PC-3 (cell line): ENCODE results near the gene ELP5. TPM values are rescaled to one million over a fixed set of nuclear protein-coding genes. Genes with fewer than 3 reads are reported as not detected.
A peak's percentile ranks its signal among the peaks of the same experiment; 100 is the strongest.

Experiments
- ATAC-seq: fragments of 200-7000 bp; cut with Tn5 transposase; 2 replicates; pipeline ENCODE4 v1.9.1; 2020; ENCODE audit warnings: mild to moderate bottlenecking, moderate library complexity
- BruUV-seq: library from RNA; stranded (reverse); fragments of 400-500 nt; replicated peaks from 2 replicates; lab custom pipeline; 2021; lab: Mats Ljungman, UMichigan
- CTCF ChIA-PET: fragments of 300-600 bp; sonication (Branson Sonifier 250); formaldehyde crosslinking; loops from one replicate; lab custom pipeline; 2022; ENCODE audit warnings: antibody characterized with exemption; lab: Charles Lee
- POLR2A ChIA-PET: fragments of 300-600 bp; sonication (Branson Sonifier 250); formaldehyde crosslinking; loops from one replicate; lab custom pipeline; 2022; ENCODE audit warnings: antibody characterized with exemption; ENCODE audit not compliant: unreplicated experiment; lab: Charles Lee
- DNase-seq: peaks from one replicate; pipeline ENCODE4 v3.0.0-alpha.2; 2015
- H2AFZ ChIP-seq: fragments of 300-600 bp; sonication (generic); 2 replicates; pipeline ENCODE4 v1.6.0; 2016; ENCODE audit warnings: antibody characterized with exemption, low read length
- H3F3A ChIP-seq: fragments of 300-600 bp; sonication (generic); one replicate; pipeline ENCODE4 v1.6.0; 2017; ENCODE audit warnings: antibody characterized with exemption, low read length, control low read depth, mild to moderate bottlenecking; ENCODE audit not compliant: unreplicated experiment
- H3K27ac ChIP-seq: fragments of 300-600 bp; sonication (generic); 2 replicates; pipeline ENCODE4 v1.5.1; 2016; ENCODE audit warnings: mild to moderate bottlenecking, low read length
- H3K27me3 ChIP-seq: fragments of 300-600 bp; sonication (generic); 2 replicates; pipeline ENCODE4 v1.6.1; 2016; ENCODE audit warnings: low read length, mixed read lengths
- H3K36me3 ChIP-seq: fragments of 300-600 bp; sonication (generic); 2 replicates; pipeline ENCODE4 v1.6.1; 2016; ENCODE audit warnings: low read depth, mixed run types, low read length, mixed read lengths
- H3K4me1 ChIP-seq: fragments of 300-600 bp; sonication (generic); 2 replicates; pipeline ENCODE4 v1.5.1; 2016; ENCODE audit warnings: low read length; ENCODE audit not compliant: insufficient read depth
- H3K4me2 ChIP-seq: fragments of 300-600 bp; sonication (generic); 2 replicates; pipeline ENCODE4 v1.6.0; 2016; ENCODE audit warnings: low read length
- H3K4me3 ChIP-seq: fragments of 300-600 bp; sonication (generic); 2 replicates; pipeline ENCODE4 v1.5.1; 2016; ENCODE audit warnings: mild to moderate bottlenecking, low read length, mixed read lengths
- H3K79me2 ChIP-seq: fragments of 300-600 bp; sonication (generic); 2 replicates; pipeline ENCODE4 v1.6.1; 2017; ENCODE audit warnings: low read length, mixed read lengths
- H3K9ac ChIP-seq: fragments of 300-600 bp; sonication (generic); 2 replicates; pipeline ENCODE4 v1.6.0; 2016; ENCODE audit warnings: mild to moderate bottlenecking, low read length
- H3K9me2 ChIP-seq: fragments of 300-600 bp; sonication (generic); replicated peaks from 2 replicates; pipeline ENCODE4 v1.6.1; 2016; ENCODE audit warnings: mixed run types, low read length, mixed read lengths
- H3K9me3 ChIP-seq: fragments of 300-600 bp; sonication (generic); 2 replicates; pipeline ENCODE4 v1.6.1; 2016; ENCODE audit warnings: low read length, mixed read lengths
- H4K20me1 ChIP-seq: fragments of 300-600 bp; sonication (generic); 2 replicates; pipeline ENCODE4 v1.6.1; 2016; ENCODE audit warnings: low read length, mixed read lengths
- CTCF ChIP-seq: fragments of 300-600 bp; sonication (generic); conservative IDR thresholded peaks from 2 replicates; pipeline ENCODE4 v1.5.1; 2017; ENCODE audit warnings: antibody characterized with exemption, low read depth, mild to moderate bottlenecking, low read length
- EZH2 ChIP-seq: fragments of 300-600 bp; sonication (generic); IDR thresholded peaks from one replicate; pipeline ENCODE4 v1.6.1; 2017; ENCODE audit warnings: antibody characterized with exemption, mild to moderate bottlenecking, low read length; ENCODE audit not compliant: unreplicated experiment
- EZH2phosphoT487 ChIP-seq: fragments of 300-600 bp; sonication (generic); IDR thresholded peaks from 2 replicates; pipeline ENCODE4 v1.6.1; 2018; ENCODE audit warnings: mild to moderate bottlenecking, antibody characterized with exemption, low read length, borderline replicate concordance
- intact Hi-C: fragments of 100-400 bp; cut with micrococcal nuclease; formaldehyde crosslinking; loops from 2 replicates; pipeline ENCODE4 v1.9.0; 2023
- total RNA-seq: library from RNA; depleted of rRNA; stranded (reverse); fragments of >200 nt; gene quantifications from 2 replicates; pipeline ENCODE4 v1.2.3, GENCODE V29; 2014

ELP5 gene
- total RNA-seq, 1 experiment from 2014 or later: 67.5 TPM

GRCh38 chr17:7236808-7237207 lies 15.2 kb upstream of the ELP5 start:
- peaks cover 8% of the 10 kb centered on the region; the same call in 1 of the 2 replicates for H4K20me1 ChIP-seq
- H3K9me3 ChIP-seq: no peaks in the 10 kb centered on the region
- no peak for ATAC-seq
- H3K4me1 ChIP-seq: peaks cover 49% of the 10 kb centered on the region
- H3K9me2 ChIP-seq: no peaks in the 10 kb centered on the region
- H2AFZ ChIP-seq: no peak overlapping the region
- no TSS peak for BruUV-seq
- ChIA-PET CTCF (no interaction called here), POLR2A (no interaction called here)
- TF ChIP-seq EZH2 (no peak), CTCF (no peak), EZH2phosphoT487 (no peak)
- peaks cover 8% of the 10 kb centered on the region for H3F3A ChIP-seq
- no peak for DNase-seq
- no peak overlapping the region for H3K27ac ChIP-seq
- peaks cover 13% of the 10 kb centered on the region; the same call in 1 of the 2 replicates for H3K36me3 ChIP-seq
- H3K9ac ChIP-seq: peak overlapping the region; percentile 89
- intact Hi-C loops: no loop called here
- H3K79me2 ChIP-seq: peaks cover 75% of the 10 kb centered on the region
- H3K4me3 ChIP-seq: peak overlapping the region; percentile 96; the same call in 1 of the 2 replicates
- peak overlapping the region; percentile 81 for H3K4me2 ChIP-seq
- no peaks in the 10 kb centered on the region for H3K27me3 ChIP-seq

GRCh38 chr17:7237266-7237760 lies 14.7 kb upstream of the ELP5 start:
- peak overlapping the region; percentile 69 for H3K27ac ChIP-seq

More at GRCh38 chr17:7237266-7237760, 14.7 kb upstream of the ELP5 start:
- no peak for ATAC-seq
- ChIA-PET POLR2A (no interaction called here), CTCF (no interaction called here)
- Histone ChIP-seq H3K36me3 (peaks cover 13% of the 10 kb centered on the region; the same call in 1 of the 2 replicates), H3K4me3 (peak overlapping the region; percentile 96), H3K79me2 (peaks cover 73% of the 10 kb centered on the region), H3K9ac (peak overlapping the region; percentile 89), H3F3A (peaks cover 8% of the 10 kb centered on the region), H3K9me3 (no peaks in the 10 kb centered on the region), H2AFZ (0 out of 2 replicates have a peak overlapping the region, but pooled peaks have one; percentile 59), H3K4me1 (peaks cover 44% of the 10 kb centered on the region), H4K20me1 (peaks cover 3% of the 10 kb centered on the region; the same call in 1 of the 2 replicates), H3K4me2 (peak overlapping the region; percentile 81), H3K27me3 (no peaks in the 10 kb centered on the region), H3K9me2 (no peaks in the 10 kb centered on the region)
- intact Hi-C loops: no loop called here
- BruUV-seq: no TSS peak
- TF ChIP-seq EZH2phosphoT487: no peak
- TF ChIP-seq EZH2: no peak
- TF ChIP-seq CTCF: no peak
- DNase-seq: no peak
